ENCODE measurements around the gene PSMC4.

DNA sequence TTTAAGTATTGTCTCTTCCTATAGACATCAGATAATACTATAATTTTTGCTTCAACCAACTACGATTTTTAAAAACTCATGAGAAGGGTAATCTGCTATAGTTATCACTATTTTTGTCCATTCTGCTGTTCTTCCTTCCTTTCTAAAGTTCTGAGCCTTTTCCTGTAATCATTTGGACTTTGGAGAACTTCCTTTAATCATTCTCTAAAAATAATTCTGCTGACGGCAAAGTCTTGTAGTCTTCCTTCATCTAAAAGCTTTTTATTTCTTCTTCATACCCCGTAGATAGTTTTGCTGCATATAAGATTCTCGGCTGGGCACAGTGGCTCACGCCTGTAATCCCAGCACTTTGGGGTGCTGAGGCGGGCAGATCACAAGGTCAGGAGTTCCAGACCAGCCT, 31.4 kb upstream of the PSMC4 start:
- TF ChIP-seq, protein P1, sequence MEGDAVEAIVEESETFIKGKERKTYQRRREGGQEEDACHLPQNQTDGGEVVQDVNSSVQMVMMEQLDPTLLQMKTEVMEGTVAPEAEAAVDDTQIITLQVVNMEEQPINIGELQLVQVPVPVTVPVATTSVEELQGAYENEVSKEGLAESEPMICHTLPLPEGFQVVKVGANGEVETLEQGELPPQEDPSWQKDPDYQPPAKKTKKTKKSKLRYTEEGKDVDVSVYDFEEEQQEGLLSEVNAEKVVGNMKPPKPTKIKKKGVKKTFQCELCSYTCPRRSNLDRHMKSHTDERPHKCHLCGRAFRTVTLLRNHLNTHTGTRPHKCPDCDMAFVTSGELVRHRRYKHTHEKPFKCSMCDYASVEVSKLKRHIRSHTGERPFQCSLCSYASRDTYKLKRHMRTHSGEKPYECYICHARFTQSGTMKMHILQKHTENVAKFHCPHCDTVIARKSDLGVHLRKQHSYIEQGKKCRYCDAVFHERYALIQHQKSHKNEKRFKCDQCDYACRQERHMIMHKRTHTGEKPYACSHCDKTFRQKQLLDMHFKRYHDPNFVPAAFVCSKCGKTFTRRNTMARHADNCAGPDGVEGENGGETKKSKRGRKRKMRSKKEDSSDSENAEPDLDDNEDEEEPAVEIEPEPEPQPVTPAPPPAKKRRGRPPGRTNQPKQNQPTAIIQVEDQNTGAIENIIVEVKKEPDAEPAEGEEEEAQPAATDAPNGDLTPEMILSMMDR (IDR thresholded peaks at IDR 0.05; ENCODE audit: low read depth, low read length), result no peak
- no peak for TF ChIP-seq EZH2phosphoT487 (IDR thresholded peaks at IDR 0.05; ENCODE audit: low read depth)
